Astrocyte (in vitro differentiated cells and primary cell): Measurements from ENCODE around the gene SLC45A2. TPM values are rescaled to one million over a fixed set of nuclear protein-coding genes. Genes with fewer than 3 reads are reported as not detected.

Source experiments
- DNase-seq: peaks from one replicate; pipeline ENCODE4 v3.0.0-alpha.2; 2010; ENCODE audit warnings: low read depth
- FAIRE-seq: peaks from 2 replicates; lab custom pipeline; 2011; peaks lifted over from hg19 to GRCh38; lab: Jason Lieb, UNC
- H2AFZ ChIP-seq: 2 replicates; pipeline ENCODE4 v1.6.0; 2012; ENCODE audit warnings: low read depth, low read length, inconsistent platforms
- H3K27ac ChIP-seq: 2 replicates; pipeline ENCODE4 v1.5.1; 2011; ENCODE audit warnings: low read depth, low read length, inconsistent platforms
- H3K27me3 ChIP-seq: 2 replicates; pipeline ENCODE4 v1.6.0; 2011; ENCODE audit warnings: low read length, inconsistent platforms; ENCODE audit not compliant: insufficient read depth
- H3K36me3 ChIP-seq: 2 replicates; pipeline ENCODE4 v1.5.1; 2011; ENCODE audit warnings: low read length, inconsistent platforms; ENCODE audit not compliant: insufficient read depth
- H3K4me1 ChIP-seq: 2 replicates; pipeline ENCODE4 v1.5.1; 2011; ENCODE audit warnings: low read length, inconsistent platforms; ENCODE audit not compliant: insufficient read depth
- H3K4me2 ChIP-seq: 2 replicates; pipeline ENCODE4 v1.6.0; 2012; ENCODE audit warnings: low read length, inconsistent platforms
- H3K4me3 ChIP-seq: 2 replicates; pipeline ENCODE4 v1.5.1; 2011; ENCODE audit warnings: low read depth, mild to moderate bottlenecking, low read length, inconsistent platforms; ENCODE audit not compliant: insufficient read depth
- H3K79me2 ChIP-seq: 2 replicates; pipeline ENCODE4 v1.6.0; 2012; ENCODE audit warnings: mild to moderate bottlenecking, low read length, inconsistent platforms; ENCODE audit not compliant: insufficient read depth
- H3K9ac ChIP-seq: 2 replicates; pipeline ENCODE4 v1.6.0; 2012; ENCODE audit warnings: mild to moderate bottlenecking, low read length, inconsistent platforms
- H3K9me3 ChIP-seq: 2 replicates; pipeline ENCODE4 v1.5.1; 2012; ENCODE audit warnings: low read depth, mild to moderate bottlenecking, low read length, inconsistent platforms; ENCODE audit not compliant: insufficient read depth
- H4K20me1 ChIP-seq: 2 replicates; pipeline ENCODE4 v1.6.0; 2012; ENCODE audit warnings: low read length, inconsistent platforms; ENCODE audit not compliant: insufficient read depth
- H3K27ac Mint-ChIP-seq: one replicate; pipeline ENCODE4 v1.8.0; 2021; ENCODE audit warnings: mild to moderate bottlenecking, mixed read lengths; ENCODE audit not compliant: unreplicated experiment
- H3K27me3 Mint-ChIP-seq: one replicate; pipeline ENCODE4 v1.8.0; 2021; ENCODE audit warnings: low read depth, mixed read lengths; ENCODE audit not compliant: unreplicated experiment
- H3K36me3 Mint-ChIP-seq: one replicate; pipeline ENCODE4 v1.8.0; 2021; ENCODE audit warnings: low read depth, mixed read lengths; ENCODE audit not compliant: unreplicated experiment
- H3K4me1 Mint-ChIP-seq: one replicate; pipeline ENCODE4 v1.8.0; 2021; ENCODE audit warnings: low read depth, mixed read lengths; ENCODE audit not compliant: unreplicated experiment
- H3K4me3 Mint-ChIP-seq: one replicate; pipeline ENCODE4 v1.8.0; 2021; ENCODE audit warnings: mild to moderate bottlenecking, moderate library complexity, mixed read lengths; ENCODE audit not compliant: unreplicated experiment
- H3K9me3 Mint-ChIP-seq: one replicate; pipeline ENCODE4 v1.8.0; 2021; ENCODE audit warnings: mild to moderate bottlenecking, mixed read lengths; ENCODE audit not compliant: unreplicated experiment
- EZH2 ChIP-seq: IDR thresholded peaks from 2 replicates; pipeline ENCODE4 v1.6.1; 2012; ENCODE audit warnings: mild to moderate bottlenecking, low read length, inconsistent platforms; ENCODE audit not compliant: insufficient read depth
- total RNA-seq: library from RNA; stranded (reverse); gene quantifications from 2 replicates; pipeline ENCODE4 v1.2.1, GENCODE V29; 2021
- TF ChIP-seq, protein P1 (sequence below): IDR thresholded peaks from 2 replicates; pipeline ENCODE4 v1.5.1; 2011; ENCODE audit warnings: low read depth, mild to moderate bottlenecking, inconsistent platforms, low read length, moderate library complexity; ENCODE audit not compliant: insufficient read depth

SLC45A2 gene
- total RNA-seq, 1 donor from 2014 or later, result 0.98 TPM

DNA sequence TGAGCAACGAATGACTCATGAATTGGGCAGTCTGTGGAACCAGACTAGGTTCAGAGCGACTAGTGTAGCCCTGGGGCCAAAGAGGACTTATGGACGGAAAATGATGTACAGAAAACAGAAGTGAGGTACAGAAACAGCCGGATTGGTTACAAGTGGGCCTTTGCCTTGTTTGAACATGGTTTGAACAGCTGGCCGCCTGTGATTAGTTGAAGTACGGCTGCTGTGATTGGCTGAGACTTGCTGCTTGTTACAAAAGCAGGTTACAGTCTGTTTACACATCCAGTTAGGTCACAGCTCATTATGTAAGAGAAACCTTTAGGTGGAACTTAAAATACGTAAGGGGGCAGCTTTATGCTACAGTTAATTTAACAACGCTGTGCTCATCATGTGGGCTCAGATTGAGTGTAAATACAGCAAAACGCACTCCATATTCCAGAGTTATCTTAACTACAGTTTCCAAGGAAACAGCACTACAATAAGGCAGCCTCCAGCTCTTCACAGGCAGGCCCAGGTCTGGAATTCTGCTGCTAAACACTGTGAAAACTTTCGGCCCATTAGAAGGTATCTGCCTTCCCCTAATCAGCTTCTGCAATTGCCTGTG, 16.8 kb upstream of the SLC45A2 start:
- Histone ChIP-seq H4K20me1 (no peaks in the 10 kb centered on the region), H3K4me3 (no peak overlapping the region)
- no peak overlapping the region for H3K4me3 Mint-ChIP-seq

DNA sequence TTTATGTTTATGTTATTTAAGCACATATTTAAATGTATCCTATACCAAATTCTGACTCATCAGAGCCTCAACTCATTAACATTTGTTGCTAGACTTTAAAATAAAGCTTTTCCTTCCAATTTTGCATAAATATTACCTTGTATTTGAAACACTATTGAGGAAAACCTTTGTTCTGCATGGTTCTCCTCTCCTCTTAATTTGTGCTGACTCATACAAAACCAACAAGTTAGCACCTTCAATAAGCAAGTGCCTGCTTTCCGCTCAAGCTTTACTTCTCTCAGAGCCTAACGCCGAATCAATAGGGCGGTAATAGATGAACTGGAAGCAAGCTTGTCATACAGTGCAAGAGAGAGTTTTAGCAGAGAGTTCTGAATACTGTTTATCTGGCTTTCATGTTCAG, 15.5 kb upstream of the SLC45A2 start:
- Histone ChIP-seq H3K27ac (no peak overlapping the region), H3K27me3 (no peaks in the 10 kb centered on the region), H3K4me1 (peaks cover 5% of the 10 kb centered on the region), H3K4me2 (no peak overlapping the region), H4K20me1 (no peaks in the 10 kb centered on the region), H2AFZ (no peak overlapping the region), H3K9me3 (no peaks in the 10 kb centered on the region), H3K79me2 (no peaks in the 10 kb centered on the region), H3K36me3 (peaks cover 2% of the 10 kb centered on the region), H3K4me3 (no peak overlapping the region), H3K9ac (no peak overlapping the region)
- Mint-ChIP-seq H3K9me3 (no peaks in the 10 kb centered on the region), H3K36me3 (peaks cover 9% of the 10 kb centered on the region), H3K27ac (no peak overlapping the region), H3K4me3 (no peak overlapping the region), H3K4me1 (peaks cover 17% of the 10 kb centered on the region), H3K27me3 (no peaks in the 10 kb centered on the region)
- no peak for DNase-seq
- FAIRE-seq, result no peak
- TF ChIP-seq EZH2, result no peak
- TF ChIP-seq, protein P1, sequence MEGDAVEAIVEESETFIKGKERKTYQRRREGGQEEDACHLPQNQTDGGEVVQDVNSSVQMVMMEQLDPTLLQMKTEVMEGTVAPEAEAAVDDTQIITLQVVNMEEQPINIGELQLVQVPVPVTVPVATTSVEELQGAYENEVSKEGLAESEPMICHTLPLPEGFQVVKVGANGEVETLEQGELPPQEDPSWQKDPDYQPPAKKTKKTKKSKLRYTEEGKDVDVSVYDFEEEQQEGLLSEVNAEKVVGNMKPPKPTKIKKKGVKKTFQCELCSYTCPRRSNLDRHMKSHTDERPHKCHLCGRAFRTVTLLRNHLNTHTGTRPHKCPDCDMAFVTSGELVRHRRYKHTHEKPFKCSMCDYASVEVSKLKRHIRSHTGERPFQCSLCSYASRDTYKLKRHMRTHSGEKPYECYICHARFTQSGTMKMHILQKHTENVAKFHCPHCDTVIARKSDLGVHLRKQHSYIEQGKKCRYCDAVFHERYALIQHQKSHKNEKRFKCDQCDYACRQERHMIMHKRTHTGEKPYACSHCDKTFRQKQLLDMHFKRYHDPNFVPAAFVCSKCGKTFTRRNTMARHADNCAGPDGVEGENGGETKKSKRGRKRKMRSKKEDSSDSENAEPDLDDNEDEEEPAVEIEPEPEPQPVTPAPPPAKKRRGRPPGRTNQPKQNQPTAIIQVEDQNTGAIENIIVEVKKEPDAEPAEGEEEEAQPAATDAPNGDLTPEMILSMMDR, result no peak

More for the DNA sequence above, 16.8 kb upstream of the SLC45A2 start:
- Mint-ChIP-seq H3K9me3 (no peaks in the 10 kb centered on the region), H3K36me3 (peaks cover 11% of the 10 kb centered on the region), H3K27ac (peak overlapping the region; percentile 31), H3K4me1 (peaks cover 7% of the 10 kb centered on the region), H3K27me3 (no peaks in the 10 kb centered on the region)
- FAIRE-seq (no peak), DNase-seq (peak; percentile 64)
- peak overlapping the region; percentile 28 for H3K4me2 ChIP-seq
- TF ChIP-seq, protein P1, result no peak
- TF ChIP-seq EZH2, result no peak
- H2AFZ ChIP-seq, result peak overlapping the region; percentile 33
- H3K27me3 ChIP-seq, result no peaks in the 10 kb centered on the region
- no peak overlapping the region for H3K9ac ChIP-seq
- H3K79me2 ChIP-seq, result peaks cover 4% of the 10 kb centered on the region
- H3K36me3 ChIP-seq, result peaks cover 2% of the 10 kb centered on the region
- no peaks in the 10 kb centered on the region for H3K9me3 ChIP-seq
- peaks cover 5% of the 10 kb centered on the region for H3K4me1 ChIP-seq
- H3K27ac ChIP-seq, result peak overlapping the region; percentile 33

DNA sequence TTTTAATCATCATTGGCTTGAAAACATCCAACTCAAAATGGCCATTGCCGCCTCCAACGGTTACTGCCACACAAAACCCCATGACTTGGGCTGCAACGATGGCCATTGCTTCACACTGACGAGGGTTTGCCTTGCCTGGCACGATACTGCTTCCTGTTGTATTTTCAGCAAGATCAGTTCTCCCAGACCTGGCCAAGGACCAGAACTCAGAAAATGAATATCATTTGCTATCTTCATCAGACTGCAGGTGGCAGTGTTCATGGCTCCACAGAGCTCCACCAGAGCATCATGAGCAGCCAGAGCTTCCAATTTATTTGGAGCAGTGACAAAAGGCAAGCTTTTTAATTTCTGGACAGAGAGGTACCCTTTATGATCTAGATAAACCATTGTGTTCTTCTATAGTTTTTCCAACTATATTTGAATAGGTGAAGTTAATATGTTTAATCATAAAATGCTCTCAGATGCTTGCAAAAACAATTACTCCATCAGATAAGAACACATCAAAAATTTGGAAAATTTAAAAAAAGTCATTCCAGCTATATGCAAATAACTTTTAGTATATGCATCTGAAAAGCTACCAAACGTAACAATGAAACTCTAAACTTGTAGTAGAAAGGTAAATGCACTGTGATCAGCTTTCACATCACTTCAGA, 13.0 kb upstream of the SLC45A2 start:
- Histone ChIP-seq H3K27me3 (no peaks in the 10 kb centered on the region), H4K20me1 (no peaks in the 10 kb centered on the region), H3K4me1 (peaks cover 5% of the 10 kb centered on the region), H3K27ac (no peak overlapping the region), H3K4me2 (no peak overlapping the region), H3K9me3 (no peaks in the 10 kb centered on the region), H3K36me3 (peaks cover 2% of the 10 kb centered on the region), H3K4me3 (no peak overlapping the region), H3K9ac (no peak overlapping the region), H3K79me2 (no peaks in the 10 kb centered on the region), H2AFZ (no peak overlapping the region)
- Mint-ChIP-seq H3K4me3 (no peak overlapping the region), H3K36me3 (peaks cover 4% of the 10 kb centered on the region), H3K4me1 (peaks cover 13% of the 10 kb centered on the region), H3K9me3 (no peaks in the 10 kb centered on the region), H3K27me3 (no peaks in the 10 kb centered on the region), H3K27ac (peak overlapping the region; percentile 4)
- peak; percentile 32 for FAIRE-seq
- peak; percentile 72 for DNase-seq
- TF ChIP-seq, protein P1, result peak; percentile 80
- no peak for TF ChIP-seq EZH2
